ENCODE measurements around the gene LLGL1.

The LLGL1 gene

GRCh38 chr17:18230288-18231141, 5.1 kb downstream of the LLGL1 start:
- no peak for DNase-seq

- no peak for DNase-seq
Measured at GRCh38 chr17:18231164-18231563, 5.7 kb downstream of the LLGL1 start.

GRCh38 chr17:18233803-18234518, 8.5 kb downstream of the LLGL1 start:
- DNase-seq = no peak

GRCh38 chr17:18234853-18235380, 9.5 kb downstream of the LLGL1 start:
- DNase-seq = no peak

- DNase-seq = no peak
Measured at GRCh38 chr17:18235743-18236256, 10.4 kb downstream of the LLGL1 start.

- no peak for DNase-seq
Measured at GRCh38 chr17:18236494-18236893, 11.1 kb downstream of the LLGL1 start.

- no peak for DNase-seq
Measured at GRCh38 chr17:18237461-18237860, 12.0 kb downstream of the LLGL1 start.

GRCh38 chr17:18238299-18238698, 12.9 kb downstream of the LLGL1 start:
- no peak for DNase-seq

- no peak for DNase-seq
Measured at GRCh38 chr17:18240449-18240848, 15.0 kb downstream of the LLGL1 start.

GRCh38 chr17:18241229-18241871, 15.9 kb downstream of the LLGL1 start:
- DNase-seq = no peak

GRCh38 chr17:18245038-18245776, 19.8 kb downstream of the LLGL1 start:
- no peak for DNase-seq

- DNase-seq = no peak
Measured at GRCh38 chr17:18246109-18246725, 20.8 kb downstream of the LLGL1 start.

GRCh38 chr17:18246880-18247612, 21.6 kb downstream of the LLGL1 start:
- no peak for DNase-seq

- no peak for DNase-seq
Measured at GRCh38 chr17:18247613-18248001, 22.2 kb downstream of the LLGL1 start.

GRCh38 chr17:18248300-18248731, 22.9 kb downstream of the LLGL1 start:
- DNase-seq = no peak

GRCh38 chr17:18248811-18249210, 23.4 kb downstream of the LLGL1 start:
- no peak for DNase-seq

- no peak for DNase-seq
Measured at GRCh38 chr17:18250259-18250658, 24.8 kb downstream of the LLGL1 start.

GRCh38 chr17:18250708-18251107, 25.3 kb downstream of the LLGL1 start:
- DNase-seq = no peak

- no peak for DNase-seq
Measured at GRCh38 chr17:18251204-18251603, 25.8 kb downstream of the LLGL1 start.

- DNase-seq = no peak
Measured at GRCh38 chr17:18252160-18252559, 26.7 kb downstream of the LLGL1 start.

GRCh38 chr17:18253187-18253884, 27.9 kb downstream of the LLGL1 start:
- no peak for DNase-seq

Data from GOT3 (cell line).